ENCODE measurements around the gene RASSF7. TPM values are rescaled to one million over a fixed set of nuclear protein-coding genes. Genes with fewer than 3 reads are reported as not detected.

Gene RASSF7
- total and polyA plus RNA-seq, 2 of the 8 experiments (the other 6 are each of a cell fraction or from before 2014, with no cell fraction given): 22.3 to 43.9 TPM

MicroRNAs encoded within 50 kb of the gene (microRNA counts, 767-probe panel; counts per million panel counts)
- microRNA hsa-miR-210: 879 counts per million, percentile 95 among the panel's probes with 10 or more counts

Small RNA genes within 50 kb of the gene (microRNA-seq; reads per million reads assigned to microRNA genes)
- gene MIR210 (ENCODE audit: borderline microRNAs expressed in 2 of 2, borderline number of aligned reads in 2 of 2, borderline replicate concordance in 1 of 2): 37.8 to 71.5 reads per million in 2 experiments

Small RNA genes within 50 kb of the gene (small RNA-seq; reads per million reads assigned to genes)
- gene MIR210 (ENCODE audit: insufficient read depth): 233 reads per million, percentile 98 among the genes with 10 or more reads in this experiment

Other genes with a start within 250 kb of the RASSF7 start
- 394 and 417 TPM in 2 replicates for gene IFITM1, start 246.9 kb upstream of the RASSF7 start, total RNA-seq (2021; fragmentation: NEBNext Ultra II Directional; extraction: Animal tissue kit (Norgen Biotek cat#: 25700))
- gene IFITM1, start 246.9 kb upstream of the RASSF7 start, polyA plus RNA-seq (2011; rRNA removed): 1,464 and 1,887 TPM in 2 replicates
- 230 and 238 TPM in 2 replicates for gene IFITM3, start 240.1 kb upstream of the RASSF7 start, total RNA-seq (2021; fragmentation: NEBNext Ultra II Directional; extraction: Animal tissue kit (Norgen Biotek cat#: 25700))
- 666 and 779 TPM in 2 replicates for gene IFITM3, start 240.1 kb upstream of the RASSF7 start, polyA plus RNA-seq (2011; rRNA removed)
- gene B4GALNT4, start 191.5 kb upstream of the RASSF7 start, total RNA-seq (2021; fragmentation: NEBNext Ultra II Directional; extraction: Animal tissue kit (Norgen Biotek cat#: 25700)): 76.3 and 89.0 TPM in 2 replicates
- 40.9 and 69.4 TPM in 2 replicates for gene B4GALNT4, start 191.5 kb upstream of the RASSF7 start, polyA plus RNA-seq (2011; rRNA removed)
- 28.5 and 28.7 TPM in 2 replicates for gene PKP3, start 166.8 kb upstream of the RASSF7 start, total RNA-seq (2021; fragmentation: NEBNext Ultra II Directional; extraction: Animal tissue kit (Norgen Biotek cat#: 25700))
- 16.7 and 28.0 TPM in 2 replicates for gene PKP3, start 166.8 kb upstream of the RASSF7 start, polyA plus RNA-seq (2011; rRNA removed)
- gene SIGIRR, start 146.0 kb upstream of the RASSF7 start, total RNA-seq (2021; fragmentation: NEBNext Ultra II Directional; extraction: Animal tissue kit (Norgen Biotek cat#: 25700)): 66.3 and 68.9 TPM in 2 replicates
- gene SIGIRR, start 146.0 kb upstream of the RASSF7 start, polyA plus RNA-seq (2011; rRNA removed): 55.2 and 94.2 TPM in 2 replicates
- 18.0 and 20.0 TPM in 2 replicates for gene ANO9, start 119.0 kb upstream of the RASSF7 start, total RNA-seq (2021; fragmentation: NEBNext Ultra II Directional; extraction: Animal tissue kit (Norgen Biotek cat#: 25700))
- 20.7 and 24.6 TPM in 2 replicates for gene ANO9, start 119.0 kb upstream of the RASSF7 start, polyA plus RNA-seq (2011; rRNA removed)
- 48.7 and 52.4 TPM in 2 replicates for gene PTDSS2, start 110.7 kb upstream of the RASSF7 start, total RNA-seq (2021; fragmentation: NEBNext Ultra II Directional; extraction: Animal tissue kit (Norgen Biotek cat#: 25700))
- 68.2 and 108 TPM in 2 replicates for gene PTDSS2, start 110.7 kb upstream of the RASSF7 start, polyA plus RNA-seq (2011; rRNA removed)
- 49.8 and 53.4 TPM in 2 replicates for gene RNH1, start 53.7 kb upstream of the RASSF7 start, total RNA-seq (2021; fragmentation: NEBNext Ultra II Directional; extraction: Animal tissue kit (Norgen Biotek cat#: 25700))
- gene RNH1, start 53.7 kb upstream of the RASSF7 start, polyA plus RNA-seq (2011; rRNA removed): 48.7 and 86.4 TPM in 2 replicates
- gene HRAS, start 25.4 kb upstream of the RASSF7 start, total RNA-seq (2021; fragmentation: NEBNext Ultra II Directional; extraction: Animal tissue kit (Norgen Biotek cat#: 25700)): 54.7 and 60.9 TPM in 2 replicates
- gene HRAS, start 25.4 kb upstream of the RASSF7 start, polyA plus RNA-seq (2011; rRNA removed): 44.3 and 63.4 TPM in 2 replicates
- 1.9 and 2.1 TPM in 2 replicates for gene LRRC56, start 23.4 kb upstream of the RASSF7 start, total RNA-seq (2021; fragmentation: NEBNext Ultra II Directional; extraction: Animal tissue kit (Norgen Biotek cat#: 25700))
- 0.94 and 1.6 TPM in 2 replicates for gene LRRC56, start 23.4 kb upstream of the RASSF7 start, polyA plus RNA-seq (2011; rRNA removed)
- 2.6 and 3.1 TPM in 2 replicates for gene LMNTD2, start 232 bp upstream of the RASSF7 start, total RNA-seq (2021; fragmentation: NEBNext Ultra II Directional; extraction: Animal tissue kit (Norgen Biotek cat#: 25700))
- gene LMNTD2, start 232 bp upstream of the RASSF7 start, polyA plus RNA-seq (2011; rRNA removed): 1.6 and 3.6 TPM in 2 replicates
- gene PHRF1, start 15.5 kb downstream of the RASSF7 start, total RNA-seq (2021; fragmentation: NEBNext Ultra II Directional; extraction: Animal tissue kit (Norgen Biotek cat#: 25700)): 37.3 and 39.8 TPM in 2 replicates
- 13.4 and 21.8 TPM in 2 replicates for gene PHRF1, start 15.5 kb downstream of the RASSF7 start, polyA plus RNA-seq (2011; rRNA removed)
- 9.4 and 9.6 TPM in 2 replicates for gene IRF7, start 55.0 kb downstream of the RASSF7 start, total RNA-seq (2021; fragmentation: NEBNext Ultra II Directional; extraction: Animal tissue kit (Norgen Biotek cat#: 25700))
- 9.1 and 12.8 TPM in 2 replicates for gene IRF7, start 55.0 kb downstream of the RASSF7 start, polyA plus RNA-seq (2011; rRNA removed)
- gene CDHR5, start 64.0 kb downstream of the RASSF7 start, total RNA-seq (2021; fragmentation: NEBNext Ultra II Directional; extraction: Animal tissue kit (Norgen Biotek cat#: 25700)): 0.11 TPM in 1 of 2 replicates, not detected in the other
- gene CDHR5, start 64.0 kb downstream of the RASSF7 start, polyA plus RNA-seq (2011; rRNA removed): 0.02 TPM in 1 of 2 replicates, not detected in the other
- gene SCT, start 66.2 kb downstream of the RASSF7 start, total RNA-seq (2021; fragmentation: NEBNext Ultra II Directional; extraction: Animal tissue kit (Norgen Biotek cat#: 25700)): 2.0 and 2.2 TPM in 2 replicates
- 1.7 and 3.7 TPM in 2 replicates for gene SCT, start 66.2 kb downstream of the RASSF7 start, polyA plus RNA-seq (2011; rRNA removed)
- 3.3 and 3.4 TPM in 2 replicates for gene DRD4, start 76.3 kb downstream of the RASSF7 start, total RNA-seq (2021; fragmentation: NEBNext Ultra II Directional; extraction: Animal tissue kit (Norgen Biotek cat#: 25700))
- gene DRD4, start 76.3 kb downstream of the RASSF7 start, polyA plus RNA-seq (2011; rRNA removed): 4.9 and 9.7 TPM in 2 replicates
- 53.7 and 58.4 TPM in 2 replicates for gene DEAF1, start 134.3 kb downstream of the RASSF7 start, total RNA-seq (2021; fragmentation: NEBNext Ultra II Directional; extraction: Animal tissue kit (Norgen Biotek cat#: 25700))
- gene DEAF1, start 134.3 kb downstream of the RASSF7 start, polyA plus RNA-seq (2011; rRNA removed): 47.3 and 64.7 TPM in 2 replicates
- gene TMEM80, start 134.8 kb downstream of the RASSF7 start, total RNA-seq (2021; fragmentation: NEBNext Ultra II Directional; extraction: Animal tissue kit (Norgen Biotek cat#: 25700)): 7.3 and 8.0 TPM in 2 replicates
- gene TMEM80, start 134.8 kb downstream of the RASSF7 start, polyA plus RNA-seq (2011; rRNA removed): 16.3 and 21.4 TPM in 2 replicates
- gene EPS8L2, start 145.3 kb downstream of the RASSF7 start, total RNA-seq (2021; fragmentation: NEBNext Ultra II Directional; extraction: Animal tissue kit (Norgen Biotek cat#: 25700)): 38.5 and 44.3 TPM in 2 replicates
- 57.0 and 65.3 TPM in 2 replicates for gene EPS8L2, start 145.3 kb downstream of the RASSF7 start, polyA plus RNA-seq (2011; rRNA removed)
- gene TALDO1, start 186.5 kb downstream of the RASSF7 start, total RNA-seq (2021; fragmentation: NEBNext Ultra II Directional; extraction: Animal tissue kit (Norgen Biotek cat#: 25700)): 302 and 308 TPM in 2 replicates
- 265 and 293 TPM in 2 replicates for gene TALDO1, start 186.5 kb downstream of the RASSF7 start, polyA plus RNA-seq (2011; rRNA removed)
- gene GATD1, start 216.5 kb downstream of the RASSF7 start, total RNA-seq (2021; fragmentation: NEBNext Ultra II Directional; extraction: Animal tissue kit (Norgen Biotek cat#: 25700)): 47.5 and 54.9 TPM in 2 replicates
- 54.8 and 101 TPM in 2 replicates for gene GATD1, start 216.5 kb downstream of the RASSF7 start, polyA plus RNA-seq (2011; rRNA removed)
- gene CEND1, start 229.1 kb downstream of the RASSF7 start, total RNA-seq (2021; fragmentation: NEBNext Ultra II Directional; extraction: Animal tissue kit (Norgen Biotek cat#: 25700)): 5.0 and 5.7 TPM in 2 replicates
- gene CEND1, start 229.1 kb downstream of the RASSF7 start, polyA plus RNA-seq (2011; rRNA removed): 0.82 and 1.3 TPM in 2 replicates
- 48.0 and 54.3 TPM in 2 replicates for gene SLC25A22, start 237.3 kb downstream of the RASSF7 start, total RNA-seq (2021; fragmentation: NEBNext Ultra II Directional; extraction: Animal tissue kit (Norgen Biotek cat#: 25700))
- gene SLC25A22, start 237.3 kb downstream of the RASSF7 start, polyA plus RNA-seq (2011; rRNA removed): 31.5 and 52.0 TPM in 2 replicates
- gene PIDD1, start 244.3 kb downstream of the RASSF7 start, total RNA-seq (2021; fragmentation: NEBNext Ultra II Directional; extraction: Animal tissue kit (Norgen Biotek cat#: 25700)): 18.9 and 24.9 TPM in 2 replicates
- gene PIDD1, start 244.3 kb downstream of the RASSF7 start, polyA plus RNA-seq (2011; rRNA removed): 26.1 and 51.4 TPM in 2 replicates
- gene RPLP2, start 249.0 kb downstream of the RASSF7 start, total RNA-seq (2021; fragmentation: NEBNext Ultra II Directional; extraction: Animal tissue kit (Norgen Biotek cat#: 25700)): 2,084 and 2,106 TPM in 2 replicates
- gene RPLP2, start 249.0 kb downstream of the RASSF7 start, polyA plus RNA-seq (2011; rRNA removed): 1,789 and 2,639 TPM in 2 replicates